Hematopoietic multipotent progenitor cell treated with erythropoietin and hydrocortisone succinate and interleukin-3 and kit ligand, for 4 days (in vitro differentiated cells): Measurements from ENCODE around the gene ABTB2.
A peak's percentile ranks its signal among the peaks of the same experiment; 100 is the strongest.
"Not testable (repeated sequence)": the region's sequence is repeated elsewhere in the genome, so short reads cannot be mapped to it uniquely, and the experiment has no call there.

Experiments used
- DNase-seq: peaks from one replicate; pipeline ENCODE4 v3.0.0-alpha.2; 2015

ABTB2 gene

GRCh38 chr11:34357701-34358257 lies at the start of gene ABTB2:
Gene ABTB2, minus strand, starts transcription at chr11:34358010.
- peak; percentile 100 for DNase-seq

- DNase-seq: no peak
These were observed 49.5 kb upstream of the ABTB2 start for GRCh38 chr11:34407121-34407813.

GRCh38 chr11:34406413-34406812 lies 48.6 kb upstream of the ABTB2 start:
- no peak for DNase-seq

GRCh38 chr11:34405079-34405858 lies 47.5 kb upstream of the ABTB2 start:
- no peak for DNase-seq

- no peak for DNase-seq
These were observed 46.5 kb upstream of the ABTB2 start for GRCh38 chr11:34404280-34404679.

- DNase-seq: no peak
These were observed 45.6 kb upstream of the ABTB2 start for GRCh38 chr11:34403431-34403830.

- DNase-seq: no peak
These were observed 40.0 kb upstream of the ABTB2 start for GRCh38 chr11:34397811-34398210.

GRCh38 chr11:34397120-34397519 lies 39.3 kb upstream of the ABTB2 start:
- no peak for DNase-seq

GRCh38 chr11:34395916-34396550 lies 38.2 kb upstream of the ABTB2 start:
- DNase-seq: no peak

GRCh38 chr11:34394771-34395300 lies 37.0 kb upstream of the ABTB2 start:
- no peak for DNase-seq

- DNase-seq: no peak
These were observed 29.8 kb upstream of the ABTB2 start for GRCh38 chr11:34387653-34388052.

GRCh38 chr11:34386356-34386755 lies 28.5 kb upstream of the ABTB2 start:
- not testable (repeated sequence) for DNase-seq

GRCh38 chr11:34382532-34383276 lies 24.9 kb upstream of the ABTB2 start:
- DNase-seq: peak; percentile 80

- no peak for DNase-seq
These were observed 24.0 kb upstream of the ABTB2 start for GRCh38 chr11:34381775-34382174.

GRCh38 chr11:34380696-34381095 lies 22.9 kb upstream of the ABTB2 start:
- no peak for DNase-seq

- DNase-seq: no peak
These were observed 21.7 kb upstream of the ABTB2 start for GRCh38 chr11:34379539-34379938.

GRCh38 chr11:34379079-34379478 lies 21.3 kb upstream of the ABTB2 start:
- DNase-seq: peak; percentile 94

- no peak for DNase-seq
These were observed 15.9 kb upstream of the ABTB2 start for GRCh38 chr11:34373727-34374126.

GRCh38 chr11:34366522-34366921 lies 8.7 kb upstream of the ABTB2 start:
- peak; percentile 62 for DNase-seq

GRCh38 chr11:34364102-34364501 lies 6.3 kb upstream of the ABTB2 start:
- DNase-seq: no peak

GRCh38 chr11:34363363-34364084 lies 5.7 kb upstream of the ABTB2 start:
- peak; percentile 40 for DNase-seq

- DNase-seq: peak; percentile 58
These were observed 2.2 kb upstream of the ABTB2 start for GRCh38 chr11:34360046-34360445.
